ENCODE measurements around the gene LCE7A.

The LCE7A gene, protein sequence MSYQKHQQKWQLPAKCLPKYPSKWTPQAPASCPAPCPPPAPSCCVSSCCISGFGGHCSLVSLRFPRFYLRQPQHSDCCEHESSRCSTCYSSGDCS

DNA sequence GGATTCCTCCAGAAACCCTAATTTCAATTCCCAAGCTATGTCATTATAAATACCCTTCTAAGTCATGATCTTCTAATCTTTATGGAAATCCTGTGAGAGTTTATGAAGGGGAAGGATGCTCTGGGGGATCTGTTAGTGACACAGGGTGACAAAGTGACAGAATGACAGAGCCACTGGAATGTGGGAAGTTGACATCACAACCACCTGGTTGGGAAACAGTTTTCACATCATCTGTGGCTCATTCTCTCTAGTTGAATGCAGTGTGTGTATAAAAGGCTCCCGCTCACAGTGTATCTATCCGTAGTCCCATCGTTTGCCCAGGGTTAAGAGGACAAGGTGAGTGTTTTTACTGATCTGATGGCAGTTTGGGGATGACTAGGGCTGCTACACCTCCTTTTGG lies at the start of gene LCE7A:
Gene LCE7A (plus strand): TSS at position 301 of the 400 bp plus-strand sequence. CDS start 702 bp downstream, outside the sequence.
- DNase-seq, result no peak

DNA sequence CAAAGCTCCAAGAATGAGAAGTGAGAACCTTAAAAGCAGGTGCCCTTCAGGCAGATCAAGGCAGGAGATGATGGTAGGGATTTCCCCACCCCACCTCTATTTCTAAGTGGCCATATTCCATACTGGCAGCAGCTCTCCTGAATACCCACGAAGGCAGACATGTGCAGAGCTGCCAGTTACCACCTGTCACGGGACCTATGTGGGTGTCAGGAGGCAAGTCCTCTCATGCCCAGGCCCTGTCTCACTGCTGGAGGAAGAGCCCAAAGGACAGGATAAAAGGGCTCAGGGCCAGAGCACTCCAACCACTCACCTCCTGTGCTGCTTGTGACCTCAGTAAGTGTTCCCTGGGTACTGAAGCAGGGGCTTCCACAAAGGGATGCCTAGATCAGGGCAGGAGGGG lies 48.7 kb upstream of the LCE7A start:
- DNase-seq, result no peak

DNA sequence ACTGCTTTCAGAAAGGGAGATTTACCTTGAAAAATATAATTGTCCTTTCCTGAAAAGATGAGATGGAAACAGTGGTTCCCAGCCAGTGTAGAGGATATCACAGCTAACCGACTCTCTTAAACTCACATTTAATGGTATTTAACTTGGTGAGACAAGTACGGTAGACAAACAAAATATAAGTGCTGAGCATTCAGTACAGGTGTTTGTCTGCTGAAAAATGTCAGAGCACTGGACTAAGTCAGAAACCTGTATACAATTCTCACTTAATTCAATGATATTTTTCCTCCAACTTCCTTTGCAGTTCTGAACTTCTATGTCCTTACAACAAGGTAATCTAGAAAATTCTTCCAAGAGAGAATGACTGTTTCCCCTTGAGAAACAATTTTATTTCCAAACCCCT lies 48.1 kb upstream of the LCE7A start, which contains the start of gene LCE1B:
Gene LCE1B (plus strand): TSS at position 301 of the 400 bp plus-strand sequence. CDS start 476 bp downstream, outside the sequence.
- DNase-seq, result no peak

DNA sequence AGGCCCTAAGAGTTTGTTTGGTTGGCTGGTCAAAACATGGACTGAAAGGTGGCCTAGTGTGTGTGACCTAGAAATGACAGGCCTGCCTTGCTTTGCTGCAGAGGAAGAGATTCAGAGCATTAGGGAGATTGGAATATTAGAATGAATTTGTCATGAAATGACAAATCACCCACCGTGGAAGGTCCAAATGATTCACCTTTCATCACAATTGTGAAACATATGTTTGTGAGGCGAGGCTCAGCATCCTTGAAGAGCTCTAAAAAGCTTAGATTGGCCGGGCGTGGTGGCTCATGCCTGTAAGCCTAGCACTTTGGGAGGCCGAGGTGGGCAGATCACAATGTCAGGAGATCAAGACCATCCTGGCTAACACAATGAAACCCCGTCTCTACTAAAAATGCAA lies 42.5 kb upstream of the LCE7A start:
- no peak for DNase-seq

DNA sequence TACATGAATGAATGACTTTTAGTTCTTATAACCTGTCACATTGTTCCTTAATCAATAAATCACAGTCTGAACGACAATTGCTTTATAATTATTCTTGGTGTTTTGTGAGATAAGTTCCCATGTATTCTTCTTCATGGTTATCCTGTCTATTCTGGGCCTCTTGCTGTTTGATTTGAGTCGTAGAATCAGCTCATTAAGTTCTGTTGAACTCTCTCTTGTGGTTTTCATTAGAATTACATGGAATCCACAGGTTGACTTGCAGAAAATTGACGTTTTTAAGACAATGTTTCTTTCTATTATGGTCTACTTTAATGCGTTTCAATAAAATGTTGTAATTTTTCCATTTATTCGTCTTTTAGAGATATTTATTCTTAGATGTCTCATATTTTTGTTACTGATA lies 36.5 kb upstream of the LCE7A start:
- no peak for DNase-seq

DNA sequence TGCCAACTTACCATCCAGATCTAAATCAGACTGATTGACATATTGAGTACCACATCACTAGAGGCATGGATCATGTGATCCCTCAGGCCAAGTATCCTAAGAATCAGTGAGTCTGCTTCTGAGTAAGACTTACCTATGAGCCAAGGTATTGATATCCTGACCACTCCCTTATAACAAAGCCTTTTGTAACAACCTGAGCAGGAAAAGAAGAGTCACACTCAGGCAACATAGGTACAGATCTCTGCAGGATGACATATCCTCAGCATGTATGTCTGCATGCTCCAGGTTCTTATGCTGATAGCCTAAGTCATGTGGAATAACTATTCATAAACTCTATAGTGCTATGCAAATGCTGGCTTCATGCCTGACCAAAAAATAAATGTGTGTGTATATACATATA lies 34.8 kb upstream of the LCE7A start:
- DNase-seq, result no peak

DNA sequence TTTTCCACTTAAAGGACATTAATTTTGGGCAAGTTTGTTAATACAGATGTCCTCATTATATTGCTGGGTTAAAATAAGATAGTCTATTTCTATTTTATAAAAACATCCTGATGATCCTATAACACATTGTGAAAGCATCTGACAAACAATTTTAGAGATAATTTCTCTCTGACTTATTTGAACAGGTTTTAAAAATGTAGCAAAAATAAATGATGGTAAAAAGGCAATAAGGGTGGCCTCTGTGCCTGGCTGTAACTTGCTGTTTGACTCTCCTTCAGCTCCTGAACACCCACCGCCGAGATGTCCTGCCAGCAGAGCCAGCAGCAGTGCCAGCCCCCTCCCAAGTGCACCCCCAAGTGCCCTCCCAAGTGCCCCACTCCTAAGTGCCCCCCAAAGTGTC lies 32.6 kb upstream of the LCE7A start, which contains the start of gene LCE1A:
Gene LCE1A (plus strand): TSS at position 301 of the 400 bp plus-strand sequence. CDS start 0 bp downstream, at position 301.
- no peak for DNase-seq

DNA sequence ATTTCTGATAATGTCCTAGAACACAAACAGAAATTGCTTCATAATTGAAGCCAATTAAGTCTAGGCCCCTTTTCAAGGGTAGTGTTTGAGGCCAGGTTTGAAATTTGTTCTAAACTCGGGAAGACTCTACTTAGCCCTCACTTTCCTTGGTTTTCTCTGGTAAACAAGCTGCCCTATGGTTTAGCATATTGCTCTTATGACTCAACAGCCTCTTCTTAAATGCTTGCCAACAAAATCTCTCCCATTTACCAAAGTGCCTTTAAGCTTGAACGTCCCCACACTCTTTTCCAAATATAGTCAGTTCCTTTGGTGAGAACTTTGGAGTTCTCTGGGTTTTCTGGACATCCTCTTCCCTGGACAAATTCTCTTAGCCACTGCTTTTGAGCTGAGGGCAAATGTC lies 22.9 kb upstream of the LCE7A start:
- DNase-seq, result no peak

DNA sequence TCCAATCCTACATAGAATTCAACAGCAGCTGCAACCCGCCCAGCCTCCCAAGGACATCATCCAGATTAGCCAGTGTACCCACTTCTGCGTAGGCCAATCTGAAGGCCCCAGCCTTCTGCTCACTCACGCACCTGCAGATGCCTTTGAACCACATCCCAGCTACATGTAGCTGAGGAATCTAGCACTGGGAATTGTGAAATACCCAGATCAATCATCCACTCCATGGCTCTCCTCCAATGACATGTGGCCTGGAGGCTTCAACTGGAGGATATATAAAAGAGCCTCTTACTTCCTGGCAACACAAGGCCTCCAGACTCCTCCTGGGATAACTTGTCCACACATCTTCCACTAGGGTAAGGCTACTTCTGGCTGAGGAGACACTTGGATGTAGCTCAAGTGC lies 17.2 kb upstream of the LCE7A start, which contains the start of gene LCE6A:
Gene LCE6A (plus strand): TSS at position 301 of the 400 bp plus-strand sequence. CDS start 665 bp downstream, outside the sequence.
- DNase-seq, result no peak

DNA sequence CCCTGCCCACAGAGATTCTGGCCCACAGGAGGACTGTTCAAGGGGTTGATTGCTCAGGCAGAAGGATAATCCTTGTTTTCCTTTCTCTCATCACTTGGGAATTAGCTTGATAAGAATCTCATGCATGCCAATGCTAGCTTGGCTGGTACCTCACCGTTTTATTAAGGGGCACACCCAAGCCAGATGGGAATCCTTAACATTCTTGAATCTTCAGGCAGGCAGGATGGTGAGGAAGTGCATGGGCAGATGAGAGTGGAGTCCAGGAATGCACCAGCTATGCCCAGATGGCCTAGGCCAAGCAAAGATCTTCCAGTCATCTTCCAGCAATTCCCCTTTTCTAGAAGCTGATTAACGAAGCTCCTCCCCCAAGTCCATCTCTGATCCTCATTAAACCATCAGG lies 4.1 kb upstream of the LCE7A start:
- no peak for DNase-seq

DNA sequence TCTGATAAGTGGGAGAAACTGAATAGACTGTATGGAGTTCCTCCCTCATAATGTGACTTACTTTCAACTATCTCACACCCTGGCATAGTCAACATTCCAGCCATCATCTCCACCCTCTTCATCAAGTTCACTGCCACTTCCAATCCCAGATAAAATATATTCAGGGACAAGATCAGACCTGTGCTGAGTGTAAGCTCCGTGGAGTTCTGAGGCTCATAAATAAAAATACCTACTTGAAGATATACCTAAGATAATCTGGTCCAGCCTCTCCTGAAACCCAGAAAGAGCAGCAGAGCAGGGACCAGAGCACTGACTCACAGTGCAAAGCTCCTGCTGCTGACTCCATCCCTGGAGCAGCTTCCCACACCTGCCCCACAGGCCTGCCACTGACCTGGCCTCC lies 1.7 kb upstream of the LCE7A start:
- DNase-seq, result no peak

DNA sequence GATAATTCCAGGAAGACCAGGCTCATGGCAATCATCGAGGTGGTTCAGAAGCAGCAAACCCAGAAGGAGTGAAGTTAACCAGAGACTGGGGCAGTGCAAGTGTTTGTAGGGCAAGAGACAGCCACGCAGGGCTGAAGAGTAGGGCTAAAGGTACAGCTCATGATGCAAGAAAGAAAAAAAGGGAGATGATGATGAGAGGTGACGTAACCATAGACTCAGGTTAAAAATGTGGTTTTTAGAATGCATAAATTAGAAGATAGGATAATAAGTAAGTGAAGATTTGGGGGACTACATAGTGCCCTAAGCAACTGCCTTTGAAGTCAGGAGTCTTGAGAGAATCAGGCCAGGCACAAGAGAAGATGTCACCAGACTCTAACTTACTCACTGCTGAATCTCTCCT lies 333 bp downstream of the LCE7A start:
- DNase-seq, result no peak

DNA sequence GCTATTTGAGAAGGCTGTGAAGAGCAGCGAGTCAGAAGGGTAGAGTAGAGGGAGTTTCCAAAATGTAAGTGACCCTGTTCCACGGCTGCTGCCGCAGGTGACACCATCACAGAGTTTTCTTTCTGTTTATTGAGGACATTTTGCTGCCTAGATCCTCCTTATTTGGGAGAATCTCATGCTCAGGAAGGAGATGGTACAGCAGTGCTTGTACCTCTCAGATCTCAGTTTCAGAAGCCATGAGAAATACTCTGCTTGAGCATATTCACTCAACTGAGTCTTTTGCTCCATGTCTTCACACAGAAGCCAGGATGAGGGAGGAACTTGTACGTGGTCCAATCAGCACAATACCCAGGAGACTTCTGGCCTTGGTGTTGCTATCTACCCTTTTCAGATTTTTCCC lies 1.6 kb downstream of the LCE7A start:
- no peak for DNase-seq

DNA sequence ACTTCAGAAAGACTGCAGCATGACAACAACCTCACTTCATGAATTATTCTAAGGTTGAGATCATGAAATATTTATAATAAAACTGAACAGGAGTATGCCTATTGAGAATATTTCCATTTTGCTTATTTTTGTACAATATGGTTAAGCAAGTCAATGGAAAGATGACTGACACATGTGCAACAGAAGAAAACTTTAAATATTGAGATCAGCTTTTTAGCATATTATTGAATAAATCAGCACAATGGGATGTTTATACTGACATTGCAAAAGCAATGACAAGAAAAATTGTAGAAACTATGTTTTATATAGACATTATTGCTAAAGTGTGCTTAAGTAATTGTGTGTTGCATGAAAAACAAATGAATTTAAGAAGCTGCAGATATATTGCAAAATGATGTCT lies 4.6 kb downstream of the LCE7A start:
- DNase-seq, result no peak

DNA sequence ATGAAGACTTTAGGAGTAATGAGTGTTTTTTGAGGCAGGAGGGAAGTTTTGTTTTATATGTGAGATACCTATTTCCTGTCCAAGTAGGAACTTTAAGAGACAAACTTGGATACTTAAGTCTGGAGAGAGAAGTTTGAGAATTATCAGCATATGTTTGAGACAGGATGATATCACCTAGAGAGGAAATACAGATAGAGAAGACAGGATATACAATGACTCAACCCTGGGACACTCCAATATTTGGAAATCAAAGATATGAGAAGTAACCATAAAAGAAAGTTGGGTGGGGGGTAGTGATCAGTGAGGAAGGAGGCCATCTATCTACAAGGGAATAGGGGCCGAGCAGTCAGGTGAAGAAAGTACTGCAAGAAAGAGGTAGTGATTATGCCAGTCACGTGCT lies 6.5 kb downstream of the LCE7A start:
- no peak for DNase-seq

DNA sequence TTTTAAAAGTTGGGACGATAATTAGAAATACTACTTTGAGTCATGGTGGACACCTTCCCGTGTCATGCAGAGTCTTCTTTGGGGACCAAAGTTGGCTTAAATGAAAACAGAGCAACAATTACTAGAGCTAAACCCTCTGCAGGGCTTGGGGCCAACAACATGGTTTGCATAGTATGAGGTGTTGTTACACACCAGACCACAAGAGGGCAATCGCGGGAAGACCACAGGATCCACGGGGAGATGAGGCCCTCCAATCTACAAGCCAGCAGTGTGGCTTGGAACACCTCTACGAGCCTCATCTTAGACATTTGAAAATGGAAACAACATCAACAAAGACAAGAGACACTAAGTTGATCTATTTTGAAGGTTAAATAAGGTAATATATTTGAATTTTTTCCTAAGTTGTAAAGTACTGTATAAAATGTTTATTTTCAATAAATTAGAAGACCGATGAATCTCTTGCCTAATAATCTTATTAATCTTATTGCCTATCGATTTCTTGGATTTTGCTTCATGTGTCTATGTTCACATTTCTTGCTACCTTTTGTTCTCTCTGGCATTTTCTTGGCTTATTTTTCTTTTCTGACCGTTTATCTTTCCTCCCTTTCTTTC lies 10.1 kb downstream of the LCE7A start:
- DNase-seq, result peak; percentile 68 to 88

DNA sequence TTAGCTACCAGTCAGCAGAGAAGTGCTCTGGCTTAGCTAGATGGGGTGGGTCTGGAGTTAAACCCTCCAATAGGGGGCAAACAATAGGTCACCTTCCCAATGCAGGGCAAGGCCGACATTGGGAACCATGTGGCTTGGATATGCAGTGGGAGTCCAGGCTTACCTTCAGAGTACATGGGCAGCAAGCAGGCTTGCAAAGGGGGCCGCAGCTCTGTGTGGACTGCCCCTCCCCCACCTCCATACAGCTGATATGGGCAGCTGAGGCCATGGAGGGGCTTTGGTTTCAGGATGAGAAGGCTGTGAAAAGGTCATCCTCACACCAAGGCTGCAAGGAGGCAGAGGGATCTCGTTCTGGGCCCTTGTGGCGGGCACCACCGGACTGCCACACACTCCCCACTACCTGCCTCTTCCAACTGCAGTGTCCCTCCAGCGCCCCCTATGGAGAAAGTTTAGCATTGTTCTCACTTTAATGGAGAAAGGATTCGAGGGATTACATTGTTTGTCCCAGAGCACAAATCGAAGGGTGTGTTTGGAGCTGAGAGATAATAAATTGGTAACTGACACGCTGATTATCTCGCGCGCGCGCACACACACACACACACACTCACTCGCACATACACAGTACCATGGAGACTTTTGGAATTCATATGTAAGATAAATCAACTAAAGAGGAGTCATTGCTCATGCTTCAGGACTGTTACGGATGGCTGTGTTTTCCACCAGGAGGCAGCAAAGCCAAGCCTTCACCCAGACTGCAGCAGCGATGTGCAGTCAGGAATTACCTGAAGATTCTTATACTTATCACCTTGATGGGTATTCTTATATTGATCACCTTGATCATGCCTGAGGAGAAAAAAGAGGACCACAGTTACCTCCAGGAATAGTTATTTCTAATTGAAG lies 11.3 kb downstream of the LCE7A start:
- DNase-seq, result peak; percentile 17 to 23

DNA sequence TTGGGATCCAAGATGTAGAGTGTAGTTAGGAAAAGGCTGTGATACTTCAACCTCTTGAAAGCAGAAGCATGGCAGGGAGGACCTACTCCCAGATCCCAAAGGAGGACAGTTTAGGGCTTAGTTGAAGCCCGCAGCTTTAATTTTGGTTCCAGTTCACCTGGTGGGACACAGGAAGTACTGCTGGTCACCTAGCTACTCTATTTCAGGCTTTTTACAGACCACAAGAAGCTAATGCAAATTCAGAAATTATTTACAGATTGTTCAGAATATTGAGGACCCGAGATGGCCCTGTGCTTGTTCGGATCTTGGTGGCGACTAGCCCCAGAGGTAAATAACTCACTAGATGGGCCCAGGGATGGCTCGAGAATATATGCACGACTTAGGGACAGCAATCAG lies 11.9 kb downstream of the LCE7A start:
- no peak for DNase-seq

DNA sequence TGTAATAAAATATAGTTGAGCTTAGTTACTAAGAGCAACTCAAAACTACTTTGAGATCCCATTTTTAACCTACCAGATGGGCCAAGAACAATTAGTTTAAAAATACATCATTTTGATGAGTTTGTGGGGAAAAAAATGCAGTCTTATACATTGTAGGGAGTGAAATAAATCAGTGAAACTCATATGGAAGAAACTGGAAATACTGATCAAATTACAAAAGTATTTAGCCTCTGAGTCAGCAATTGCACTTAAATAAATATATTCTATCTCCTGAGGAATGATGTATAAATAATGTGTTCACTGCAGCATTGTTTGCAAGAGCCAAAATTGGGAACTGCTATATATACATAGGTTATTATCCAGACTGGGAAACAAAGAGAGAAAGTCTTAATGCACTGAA lies 13.7 kb downstream of the LCE7A start:
- DNase-seq, result no peak

DNA sequence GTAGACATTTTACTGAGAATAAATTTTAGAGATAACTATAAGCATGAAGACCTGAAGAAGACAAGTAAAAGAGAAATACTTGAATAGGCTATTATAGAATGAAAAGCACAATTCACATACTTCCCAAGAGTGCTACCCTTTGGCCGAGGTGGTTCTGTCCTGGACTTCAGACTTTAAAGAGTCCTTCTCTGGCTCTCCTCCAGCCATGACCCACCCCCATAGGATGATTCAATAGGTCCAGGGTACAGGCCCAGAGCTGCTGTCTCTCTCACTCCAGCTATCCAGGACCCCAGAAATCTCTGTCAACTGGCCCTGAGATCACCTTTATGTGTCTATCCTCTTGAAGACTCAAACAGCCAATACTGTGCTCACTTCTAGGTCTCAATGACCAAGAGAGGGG lies 17.0 kb downstream of the LCE7A start:
- DNase-seq, result no peak

DNA sequence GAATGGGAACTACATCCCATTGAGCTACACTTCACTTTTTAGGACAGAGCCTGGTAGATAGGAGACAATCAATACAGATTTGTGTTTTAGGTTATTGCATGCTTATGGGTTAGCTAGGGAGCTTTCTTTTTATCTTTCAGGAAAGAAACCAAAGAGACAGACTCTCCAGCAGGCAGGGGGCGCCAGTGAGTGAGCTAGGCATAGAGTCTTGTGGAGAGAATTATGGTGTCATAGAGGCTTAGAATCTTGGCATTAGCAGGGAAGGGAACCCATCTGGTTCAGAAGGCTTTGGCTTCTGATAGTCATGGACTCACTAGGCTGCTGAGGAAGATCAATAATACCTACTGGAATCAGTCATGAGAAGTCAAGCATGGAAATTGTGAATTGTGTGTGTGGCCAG lies 18.2 kb downstream of the LCE7A start, which contains the start of gene SMCP:
Gene SMCP (plus strand): TSS at position 281 of the 400 bp plus-strand sequence. CDS start 6,101 bp downstream, outside the sequence.
- no peak for DNase-seq

DNA sequence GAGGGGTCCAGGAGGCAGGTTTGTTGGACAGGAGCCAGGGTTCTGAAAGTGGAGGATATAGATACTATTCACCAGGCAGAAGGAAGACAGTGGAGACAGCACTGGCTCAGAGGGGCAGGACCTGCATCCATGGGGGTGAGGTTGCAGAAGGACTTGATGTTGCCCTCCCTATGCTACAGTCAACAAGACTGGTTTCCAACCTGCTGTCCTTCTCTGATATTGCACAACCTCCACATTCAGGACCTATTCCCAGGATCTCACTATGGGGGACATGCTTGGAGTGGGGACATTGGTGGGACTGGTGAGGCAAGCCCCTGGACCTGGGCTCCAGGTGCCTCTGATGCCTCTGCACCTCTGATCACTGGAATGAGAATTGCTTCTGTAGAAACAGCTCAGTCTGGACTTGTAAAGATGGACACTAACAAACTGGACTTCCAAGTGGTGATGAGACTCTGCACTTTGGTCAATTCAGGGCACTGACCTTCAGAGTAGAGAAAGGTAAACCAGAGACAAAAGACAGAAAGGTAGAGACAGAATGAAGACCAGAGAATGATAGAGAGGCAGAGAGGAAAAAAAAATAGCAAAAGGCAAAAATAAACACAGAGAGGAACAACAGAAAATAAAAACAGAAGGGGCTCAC lies 19.9 kb downstream of the LCE7A start:
- DNase-seq, result no peak

DNA sequence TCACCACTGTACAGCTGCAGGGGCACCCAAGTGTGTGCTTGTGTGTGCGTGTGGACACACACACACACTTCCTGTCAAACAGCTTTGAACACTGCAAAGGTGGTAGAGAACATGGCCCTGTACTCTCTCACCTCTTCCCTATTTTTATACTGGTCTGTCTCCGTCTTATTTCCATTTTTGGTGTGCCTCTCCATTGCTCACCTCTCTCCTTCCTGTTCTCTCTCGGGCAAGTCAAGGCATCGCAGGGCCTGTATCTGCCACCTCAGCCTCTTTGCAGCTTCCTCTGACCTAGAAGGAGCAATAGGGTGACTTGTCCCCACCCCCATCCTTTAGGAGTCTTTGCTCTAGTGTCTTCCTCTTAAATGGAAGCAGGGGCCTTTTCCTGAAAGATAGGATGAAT lies 20.5 kb downstream of the LCE7A start:
- no peak for DNase-seq
